T-helper 22 cell (primary cell): Measurements from ENCODE around the gene OPN1MW3.
"Not testable (repeated sequence)": the region's sequence is repeated elsewhere in the genome, so short reads cannot be mapped to it uniquely, and the experiment has no call there.

ENCODE experiments used
- DNase-seq: peaks from one replicate; pipeline ENCODE4 v3.0.0-alpha.2; 2020; ENCODE audit warnings: low read depth

Gene OPN1MW3

DNA sequence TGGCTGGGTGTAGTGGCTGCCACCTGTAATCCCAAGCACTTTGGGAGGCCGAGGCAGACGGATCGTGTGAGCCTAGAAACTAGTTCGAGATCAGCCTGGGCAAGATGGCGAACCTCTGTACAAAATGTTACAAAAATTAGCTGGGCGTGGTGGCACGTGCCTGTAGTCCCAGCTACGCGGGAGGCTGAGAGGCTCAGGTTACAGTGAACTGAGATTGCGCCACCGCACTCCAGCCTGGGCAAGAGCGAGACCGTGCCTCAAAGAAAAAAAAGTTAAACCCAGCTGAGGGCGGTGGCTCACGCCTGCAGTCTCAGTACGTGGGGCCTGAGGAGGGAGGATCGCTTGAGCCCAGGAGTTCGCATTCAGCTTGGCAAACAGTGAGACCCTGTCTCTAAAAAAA, 39.3 kb downstream of the OPN1MW3 start:
- DNase-seq: no peak

DNA sequence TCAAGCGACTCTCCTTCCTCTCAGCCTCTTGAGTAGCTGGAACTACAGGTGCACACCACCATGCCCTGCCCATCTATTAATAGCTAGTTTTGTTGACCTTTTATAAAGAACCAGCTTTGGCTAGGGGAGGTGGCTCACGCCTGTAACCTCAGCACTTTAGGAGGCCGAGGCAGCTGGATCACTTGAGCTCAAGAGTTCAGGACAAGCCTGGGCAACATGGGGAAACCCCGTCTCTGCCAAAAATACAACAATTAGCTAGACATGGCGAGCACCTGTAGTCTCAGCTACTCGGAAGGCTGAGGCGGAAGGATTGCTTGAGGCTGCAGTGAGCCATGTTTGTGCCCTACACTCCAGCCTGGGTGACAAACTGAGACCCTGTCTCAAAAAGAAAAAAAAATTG, 40.9 kb downstream of the OPN1MW3 start:
- no peak for DNase-seq

DNA sequence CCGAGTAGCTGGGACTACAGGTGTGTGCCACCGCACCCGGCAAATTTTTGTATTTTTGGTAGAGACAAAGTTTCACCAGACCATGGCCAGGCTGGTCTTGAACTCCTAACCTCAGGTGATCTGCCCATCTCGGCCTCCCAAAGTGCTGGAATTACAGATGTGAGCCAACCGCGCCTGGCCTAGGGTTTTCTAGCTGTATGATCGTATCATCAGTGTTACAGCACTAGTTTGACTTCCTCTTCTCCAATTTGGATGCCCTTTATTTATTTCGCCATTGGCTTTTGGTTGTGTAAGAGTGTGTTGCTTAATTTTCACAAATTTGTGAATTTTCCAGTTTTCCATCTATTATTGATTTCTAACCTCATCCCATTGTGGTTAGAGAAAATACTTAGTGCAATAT, 43.4 kb downstream of the OPN1MW3 start:
- no peak for DNase-seq

DNA sequence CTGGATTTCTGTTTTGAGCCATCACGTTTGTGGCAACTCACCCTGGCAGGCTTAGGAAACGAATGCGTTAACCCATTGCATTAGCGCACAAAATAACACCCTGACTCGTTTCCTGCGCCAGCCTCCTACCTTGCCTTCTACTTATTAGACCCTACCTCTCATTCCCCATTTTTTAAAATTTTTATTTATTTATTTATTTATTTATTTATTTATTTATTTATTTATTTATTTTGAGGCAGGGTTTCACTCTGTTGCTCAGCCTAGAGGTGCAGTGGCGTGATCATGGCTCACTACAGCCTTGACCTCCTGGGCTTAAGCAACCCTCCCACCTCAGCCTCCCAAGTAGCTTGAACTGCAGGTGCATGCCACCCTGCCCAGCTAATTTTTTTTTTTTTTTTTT, 45.6 kb downstream of the OPN1MW3 start:
- DNase-seq: not testable (repeated sequence)

DNA sequence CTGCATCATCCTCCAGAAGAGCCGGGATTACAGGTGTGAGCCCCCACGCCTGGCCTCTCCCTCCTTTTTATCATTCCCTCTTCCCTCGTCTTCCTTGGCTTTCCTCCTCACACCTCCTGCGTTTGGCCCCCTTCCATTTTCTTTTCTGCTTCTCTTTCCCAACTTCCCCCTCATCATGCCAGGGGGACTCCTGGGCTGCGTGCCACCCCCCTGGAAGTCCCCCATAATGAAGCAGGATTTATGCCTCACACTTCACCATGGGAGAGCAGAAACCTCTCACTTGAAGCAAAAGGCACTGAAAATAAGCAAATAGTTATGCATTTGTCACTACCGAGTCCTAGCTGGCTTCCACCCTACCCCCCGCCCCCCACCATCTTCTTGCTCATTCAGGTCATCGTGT, 46.1 kb downstream of the OPN1MW3 start:
- no peak for DNase-seq

DNA sequence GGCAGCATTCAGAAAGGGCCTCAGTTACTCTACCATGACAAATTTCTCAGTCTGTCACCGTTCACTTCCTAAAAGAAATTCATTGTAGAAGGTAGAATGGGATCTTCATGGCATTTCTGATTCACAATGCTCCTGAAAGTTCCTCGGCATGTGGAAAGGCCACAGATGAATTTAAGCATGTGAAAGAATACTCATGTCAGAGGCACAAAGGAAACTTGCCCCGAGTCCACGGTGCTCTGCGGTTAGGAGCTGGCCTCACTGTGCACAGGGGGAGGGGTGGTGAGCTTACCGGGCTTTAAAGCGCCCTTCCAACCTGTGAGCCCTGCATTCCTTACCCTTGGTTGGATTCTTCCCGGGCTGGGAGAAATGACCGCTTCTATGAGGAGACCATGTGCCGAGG, 47.5 kb downstream of the OPN1MW3 start:
- DNase-seq: no peak

DNA sequence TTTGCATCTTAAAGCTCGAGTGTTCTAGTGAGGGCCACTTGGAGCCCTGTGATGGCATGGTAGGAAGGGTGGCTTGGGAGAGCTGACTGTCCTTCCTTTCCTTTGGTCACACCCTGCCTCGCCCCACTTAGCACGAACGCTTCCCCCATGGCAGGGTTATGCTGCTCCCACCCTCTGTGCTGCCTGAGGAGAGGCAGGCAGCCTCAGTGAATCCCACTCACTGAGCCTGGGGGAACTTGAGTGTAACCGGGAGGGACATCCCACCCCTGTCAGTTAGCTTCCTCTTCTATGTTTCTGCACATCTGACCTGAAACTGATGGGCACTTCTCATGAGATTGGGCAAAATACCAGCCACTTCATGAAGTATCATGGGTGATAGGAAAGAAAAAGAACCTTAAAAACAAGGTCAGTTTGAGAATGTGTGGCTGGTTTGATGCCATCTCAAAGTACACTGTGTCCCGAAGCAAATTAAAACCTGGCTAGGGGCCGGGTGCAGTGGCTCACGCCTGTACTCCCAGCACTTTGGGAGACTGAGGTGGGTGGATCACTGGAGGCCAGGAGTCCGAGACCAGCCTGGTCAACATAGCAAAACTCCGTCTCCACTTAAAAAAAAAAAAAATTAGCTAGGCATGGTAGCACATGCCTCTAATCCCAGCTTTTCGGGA, 48.3 kb downstream of the OPN1MW3 start:
- DNase-seq: no peak

DNA sequence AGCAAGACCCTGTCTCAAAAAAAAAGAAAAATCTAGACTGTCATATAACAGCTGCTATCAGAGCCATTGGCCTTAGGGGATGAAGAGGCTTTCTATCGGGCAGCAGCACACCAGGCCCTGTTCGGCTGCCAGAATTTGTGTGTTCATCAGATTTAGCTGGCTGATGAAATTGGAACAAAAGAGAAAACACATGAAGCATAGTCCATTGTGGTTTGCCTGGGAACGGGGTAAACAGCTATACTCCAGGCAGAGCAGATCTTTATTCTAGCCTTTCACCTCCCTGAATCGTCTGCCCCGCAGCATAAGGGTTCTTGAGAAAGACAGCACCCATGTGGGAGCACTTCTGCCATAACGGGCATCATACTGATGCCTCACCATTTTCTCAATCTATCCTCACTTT, 49.8 kb downstream of the OPN1MW3 start:
- no peak for DNase-seq

DNA sequence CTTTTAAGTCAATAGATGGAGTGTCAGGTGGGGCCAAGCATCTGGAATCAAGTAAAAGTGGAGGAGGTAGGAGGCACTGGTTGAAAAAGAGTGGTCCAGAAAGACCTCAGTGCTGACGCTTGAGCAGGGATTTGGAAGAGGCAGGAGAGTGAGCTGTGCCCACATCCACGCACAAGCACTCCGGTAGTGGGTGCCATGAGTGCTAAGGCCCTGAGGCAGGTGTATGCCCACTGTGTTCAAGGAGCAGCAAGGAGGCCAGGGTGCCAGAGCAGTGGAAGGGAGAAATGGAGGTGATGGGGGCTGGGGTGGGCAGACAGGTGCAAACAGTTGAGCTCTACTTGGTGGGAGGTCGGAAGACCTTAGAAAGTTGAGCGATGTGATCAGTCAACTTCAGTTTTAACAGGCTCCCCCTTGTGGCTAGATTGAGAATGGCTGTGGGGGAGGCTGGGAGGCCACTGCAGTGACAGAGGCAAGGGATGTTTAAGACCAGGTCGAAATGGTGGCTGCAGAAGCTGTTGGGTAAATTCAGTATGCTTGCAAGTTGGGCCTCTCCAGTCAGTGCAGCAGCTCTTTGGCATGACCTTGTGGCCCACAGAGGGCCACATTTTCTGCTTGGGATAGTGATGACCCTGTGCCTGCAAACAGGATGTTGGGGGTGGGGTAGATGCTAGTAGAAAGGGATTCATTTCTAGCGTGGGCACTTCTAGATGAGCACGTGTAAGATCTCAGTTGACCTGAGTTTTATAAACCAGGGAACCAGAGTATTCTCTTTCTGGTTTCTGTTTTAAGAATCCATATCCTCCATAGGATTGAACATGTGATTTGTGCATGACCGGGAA, 50.9 kb downstream of the OPN1MW3 start:
- DNase-seq: peak; percentile 54

DNA sequence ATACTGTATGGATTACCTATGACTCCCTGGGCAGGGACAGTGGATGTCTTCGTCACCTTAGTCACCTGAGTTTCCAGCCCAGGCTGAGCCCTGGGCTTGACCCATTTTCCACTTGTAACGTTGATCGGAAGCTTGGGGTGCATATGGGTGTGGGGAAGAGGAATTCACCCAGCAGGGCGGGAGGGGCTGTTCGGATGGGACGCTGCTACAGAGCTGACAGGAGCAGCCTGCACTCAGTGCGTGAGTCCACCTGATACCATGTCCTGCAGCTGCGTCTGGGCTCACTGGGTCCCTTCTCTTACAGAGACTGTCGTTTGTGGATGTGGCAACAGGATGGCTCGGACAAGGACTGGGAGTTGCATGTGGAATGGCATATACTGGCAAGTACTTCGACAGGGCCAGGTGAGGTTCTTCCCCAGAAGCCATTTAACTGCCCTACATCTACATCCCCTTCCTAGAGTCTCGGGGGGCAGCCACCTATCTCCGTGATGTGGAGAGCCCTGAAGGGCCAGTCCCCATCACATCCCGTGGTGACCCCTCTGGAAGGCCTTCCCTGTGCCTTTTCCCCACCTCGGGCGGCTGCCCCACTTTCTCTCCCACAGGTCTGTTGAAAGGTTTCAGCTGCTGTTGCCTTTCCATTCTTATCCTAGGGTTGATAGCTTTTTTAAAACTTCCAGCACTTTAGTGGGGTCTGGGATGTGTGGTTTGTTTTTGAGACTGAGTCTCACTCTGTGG, 51.8 kb downstream of the OPN1MW3 start:
- no peak for DNase-seq

DNA sequence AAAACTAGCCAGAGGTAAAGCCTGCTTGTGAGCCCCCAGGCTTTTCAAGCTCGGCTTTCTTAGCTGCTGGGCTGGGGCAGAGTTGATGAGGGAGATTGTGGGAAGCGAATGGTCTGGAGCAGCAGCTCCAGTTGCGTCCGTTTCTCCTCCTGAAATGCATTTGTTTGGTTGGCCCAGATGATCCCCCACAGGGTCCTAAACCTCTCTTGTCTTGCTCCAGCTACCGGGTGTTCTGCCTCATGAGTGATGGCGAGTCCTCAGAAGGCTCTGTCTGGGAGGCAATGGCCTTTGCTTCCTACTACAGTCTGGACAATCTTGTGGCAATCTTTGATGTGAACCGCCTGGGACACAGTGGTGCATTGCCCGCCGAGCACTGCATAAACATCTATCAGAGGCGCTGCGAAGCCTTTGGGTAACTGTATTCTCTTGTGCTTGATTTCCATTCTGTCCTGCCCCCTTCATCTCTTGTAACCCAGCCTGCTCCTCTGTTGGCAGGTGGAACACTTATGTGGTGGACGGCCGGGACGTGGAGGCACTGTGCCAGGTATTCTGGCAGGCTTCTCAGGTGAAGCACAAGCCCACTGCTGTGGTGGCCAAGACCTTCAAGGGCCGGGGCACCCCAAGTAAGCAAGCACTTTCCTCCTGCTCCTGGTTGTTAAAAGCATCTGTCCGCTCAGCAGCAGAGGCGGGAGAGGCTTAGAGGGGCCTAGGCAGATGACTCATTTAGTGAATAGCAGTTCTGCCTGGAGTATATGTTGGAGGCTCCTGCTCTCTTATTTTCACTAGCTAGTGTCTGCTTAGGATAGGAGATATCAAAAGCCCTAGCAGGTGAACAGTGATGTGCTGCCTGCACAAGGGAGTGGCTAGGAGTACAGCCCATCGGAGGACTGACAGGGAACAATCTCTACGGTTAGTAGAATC, 53.5 kb downstream of the OPN1MW3 start:
- DNase-seq: no peak

DNA sequence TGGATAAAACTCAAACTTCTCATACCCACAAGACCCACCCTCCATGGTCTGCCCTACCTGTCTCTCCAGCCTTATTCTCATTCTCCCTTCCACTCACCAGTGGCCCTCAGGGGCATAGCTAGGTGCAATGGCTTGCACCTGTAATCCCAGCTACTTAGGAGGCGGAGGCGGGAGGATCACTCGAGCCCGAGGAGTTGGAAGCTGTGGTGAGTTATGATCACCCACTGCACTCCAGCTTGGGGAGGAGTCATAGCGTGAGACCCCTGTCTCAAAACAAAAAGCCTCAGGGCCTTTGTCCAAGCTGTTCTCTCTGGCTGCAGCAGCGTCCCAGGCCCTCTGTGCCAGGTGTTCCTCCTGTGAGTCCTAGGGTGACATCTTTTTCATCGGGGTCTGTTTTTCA, 54.7 kb downstream of the OPN1MW3 start:
- no peak for DNase-seq

DNA sequence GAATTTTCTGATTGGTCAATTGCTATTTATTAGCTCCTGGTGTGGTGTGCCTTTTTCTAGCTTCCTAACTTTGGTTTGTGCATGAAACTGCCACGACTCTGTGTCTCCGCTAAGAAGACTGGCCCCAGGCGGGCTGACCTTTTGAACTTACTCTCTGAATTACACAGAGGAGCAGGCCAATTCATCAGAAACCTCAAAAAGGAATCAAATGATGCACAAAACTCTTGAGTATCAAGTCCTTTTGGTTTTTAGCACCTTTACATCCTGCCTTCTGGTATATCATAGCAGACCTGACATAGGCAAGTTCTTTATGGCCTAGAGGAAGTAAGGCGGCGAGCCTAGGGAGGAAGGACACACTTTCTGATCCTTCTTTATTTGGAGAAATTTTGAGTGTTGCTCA, 55.8 kb downstream of the OPN1MW3 start:
- DNase-seq: no peak

DNA sequence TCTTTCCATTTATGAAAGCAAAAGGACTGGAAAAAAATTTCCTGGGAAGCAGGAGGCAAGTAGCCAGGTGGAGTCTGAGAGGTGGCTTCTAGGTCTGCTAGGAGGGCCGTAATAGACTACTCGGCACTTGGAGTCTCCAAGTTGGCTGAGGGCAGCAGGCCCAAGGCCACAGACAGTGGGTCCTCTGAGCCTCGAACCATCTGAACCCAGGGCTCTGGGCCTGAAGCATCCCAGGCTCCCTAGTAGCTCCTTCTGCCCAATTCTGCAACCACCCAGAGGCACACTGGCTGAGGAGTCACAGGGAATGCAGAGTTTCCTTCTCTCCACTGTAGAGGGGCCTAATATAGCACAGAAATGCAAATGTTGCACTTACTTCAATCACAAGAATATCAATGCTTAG, 58.0 kb downstream of the OPN1MW3 start:
- no peak for DNase-seq

DNA sequence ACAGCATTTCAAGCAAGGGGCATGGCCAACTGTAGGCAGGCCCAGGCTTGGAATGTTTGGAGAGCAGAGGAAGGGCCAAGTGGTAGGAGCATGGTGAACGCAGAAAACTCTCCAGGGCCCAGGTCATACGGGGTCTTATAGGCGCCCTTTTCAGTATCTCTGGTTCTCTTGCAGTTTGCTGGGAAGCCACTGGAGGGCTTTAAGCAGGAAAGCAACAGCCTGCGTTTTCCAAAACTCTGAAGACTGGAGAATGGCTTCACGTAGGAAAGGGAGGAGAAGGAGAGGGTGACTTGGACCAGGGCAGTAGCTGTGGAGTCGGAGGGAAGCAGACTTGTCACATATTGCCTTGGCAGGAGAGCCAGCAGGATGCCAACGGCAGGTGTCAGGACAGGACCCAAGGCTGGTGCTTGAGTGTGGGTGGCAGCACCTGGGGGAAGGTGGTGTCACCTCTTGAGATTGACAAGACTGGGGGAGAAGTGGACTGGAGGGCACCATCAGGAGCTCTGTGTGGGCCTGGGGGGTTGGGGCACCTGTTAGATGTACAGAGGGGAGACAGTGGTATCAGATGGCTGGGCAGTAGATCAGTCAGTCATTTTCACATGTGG, 60.1 kb downstream of the OPN1MW3 start:
- no peak for DNase-seq

DNA sequence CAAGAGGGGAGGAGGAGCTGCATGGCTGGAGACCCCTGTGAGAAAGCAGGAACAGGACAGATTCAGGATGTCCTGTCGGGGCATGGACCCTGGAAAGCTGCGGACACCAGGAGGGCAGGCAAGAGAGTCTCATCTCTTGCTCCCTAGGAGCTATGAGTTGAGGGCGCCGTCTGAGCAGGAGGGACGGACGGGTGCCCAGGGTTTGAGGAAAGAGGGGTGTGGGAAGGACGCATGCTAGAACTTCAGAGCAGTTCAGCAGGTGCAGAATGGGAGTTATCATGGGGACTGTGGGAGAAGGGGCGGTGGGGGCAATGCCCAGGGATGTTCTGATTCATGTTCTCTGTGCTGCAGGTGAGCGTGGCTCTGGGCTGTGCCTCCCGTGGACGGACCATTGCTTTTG, 63.0 kb downstream of the OPN1MW3 start:
- no peak for DNase-seq
